Urothelium cell line (cell line): ENCODE measurements around the gene COL5A1.

Experiments
- DNase-seq: peaks from one replicate; pipeline ENCODE4 v3.0.0; 2011; ENCODE audit warnings: low spot score, mixed read lengths
- FAIRE-seq: peaks from 2 replicates; lab custom pipeline; 2011; peaks lifted over from hg19 to GRCh38; lab: Jason Lieb, UNC

The COL5A1 gene

DNA sequence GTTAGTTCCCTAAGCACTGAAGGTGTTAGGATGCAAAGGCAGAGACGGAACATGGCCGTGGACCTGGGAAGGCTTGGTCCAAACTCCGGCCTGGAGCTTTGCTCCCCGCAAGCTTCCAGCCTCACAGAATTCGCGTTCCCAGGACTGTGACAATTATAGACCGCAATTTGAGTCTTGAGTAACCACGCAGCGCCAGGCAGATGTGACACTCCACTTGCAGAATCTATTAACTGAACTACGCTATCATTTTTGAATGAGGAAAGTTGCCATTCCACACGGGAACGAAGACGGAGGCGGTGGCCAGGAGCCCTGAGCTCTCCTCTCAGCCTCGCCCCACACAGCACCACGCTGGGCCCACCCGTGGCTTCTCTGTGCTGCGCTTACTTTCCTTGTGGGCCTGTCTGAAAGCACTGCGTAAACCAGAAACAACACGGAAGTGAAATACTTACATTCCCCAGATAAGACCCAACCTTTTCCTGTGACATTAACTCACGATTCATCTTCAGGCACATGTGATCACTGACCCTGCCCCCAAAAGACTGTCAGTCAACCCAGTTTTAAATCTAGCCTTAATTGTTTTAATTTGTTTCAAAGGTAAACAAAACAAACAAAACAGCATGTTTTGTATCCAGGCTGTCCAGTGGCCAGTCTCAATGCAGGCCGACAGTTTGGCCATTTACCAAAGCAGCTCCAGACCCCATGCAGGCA, 16.1 kb upstream of the COL5A1 start:
- FAIRE-seq = peak; percentile 48
- no peak for DNase-seq

DNA sequence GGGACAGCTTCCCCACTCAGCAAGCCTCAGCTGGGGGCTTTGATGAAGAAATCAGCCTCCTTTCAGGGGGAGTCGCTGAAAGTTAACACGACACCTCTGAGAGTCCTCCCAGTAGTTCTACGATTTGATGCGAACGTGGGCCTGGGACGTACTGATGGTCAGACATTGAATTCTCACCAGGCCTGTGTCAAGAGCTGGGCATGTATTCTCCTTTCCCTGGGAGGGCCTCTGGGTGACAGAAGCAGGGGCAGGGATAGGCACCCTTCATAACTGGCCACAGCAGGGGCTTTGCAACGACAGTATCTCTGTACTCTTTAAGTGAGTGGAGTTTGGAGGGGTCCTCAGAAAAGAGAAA, 15.6 kb upstream of the COL5A1 start:
- DNase-seq (no peak), FAIRE-seq (no peak)

DNA sequence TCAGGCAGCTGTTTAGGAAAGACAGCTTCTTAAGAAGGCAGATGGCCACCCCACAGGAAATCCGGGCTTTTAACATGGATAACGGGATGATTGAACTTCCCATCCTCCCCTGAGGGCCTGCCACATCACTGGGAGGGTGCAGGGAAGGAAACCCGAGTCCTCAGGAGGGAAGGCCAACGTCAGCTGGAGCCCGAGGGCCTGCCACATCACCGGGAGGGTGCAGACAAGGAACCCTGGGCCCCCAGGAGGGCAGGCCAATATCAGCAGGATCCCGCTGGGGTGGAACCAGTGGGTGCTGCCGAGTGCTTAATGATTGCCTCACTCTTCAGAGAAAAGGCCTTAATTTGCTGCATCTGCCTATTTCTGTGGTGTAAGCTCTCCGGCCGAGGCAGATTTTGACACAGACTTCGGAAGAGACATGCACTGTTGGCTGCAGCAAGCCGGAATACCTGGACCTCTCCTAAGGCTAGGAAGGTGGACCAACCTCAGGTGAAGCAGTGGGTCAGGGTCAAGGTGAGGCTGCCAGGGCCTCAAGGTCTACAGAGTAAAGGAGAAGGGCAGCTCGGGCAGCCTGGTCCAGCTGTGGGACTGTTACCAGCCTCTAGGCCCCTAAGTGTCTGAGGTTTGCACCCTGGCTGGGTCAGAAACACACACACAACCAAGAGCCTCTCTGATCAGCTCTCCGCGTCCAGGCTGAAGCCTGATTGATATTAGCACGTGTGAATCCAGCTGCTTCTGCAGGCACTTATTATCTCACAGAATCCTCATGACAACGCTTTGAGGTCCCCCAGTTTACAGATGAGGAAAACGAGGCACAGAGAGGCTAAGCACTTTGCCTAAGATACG, 14.8 kb upstream of the COL5A1 start:
- DNase-seq (peak; percentile 38), FAIRE-seq (no peak)

DNA sequence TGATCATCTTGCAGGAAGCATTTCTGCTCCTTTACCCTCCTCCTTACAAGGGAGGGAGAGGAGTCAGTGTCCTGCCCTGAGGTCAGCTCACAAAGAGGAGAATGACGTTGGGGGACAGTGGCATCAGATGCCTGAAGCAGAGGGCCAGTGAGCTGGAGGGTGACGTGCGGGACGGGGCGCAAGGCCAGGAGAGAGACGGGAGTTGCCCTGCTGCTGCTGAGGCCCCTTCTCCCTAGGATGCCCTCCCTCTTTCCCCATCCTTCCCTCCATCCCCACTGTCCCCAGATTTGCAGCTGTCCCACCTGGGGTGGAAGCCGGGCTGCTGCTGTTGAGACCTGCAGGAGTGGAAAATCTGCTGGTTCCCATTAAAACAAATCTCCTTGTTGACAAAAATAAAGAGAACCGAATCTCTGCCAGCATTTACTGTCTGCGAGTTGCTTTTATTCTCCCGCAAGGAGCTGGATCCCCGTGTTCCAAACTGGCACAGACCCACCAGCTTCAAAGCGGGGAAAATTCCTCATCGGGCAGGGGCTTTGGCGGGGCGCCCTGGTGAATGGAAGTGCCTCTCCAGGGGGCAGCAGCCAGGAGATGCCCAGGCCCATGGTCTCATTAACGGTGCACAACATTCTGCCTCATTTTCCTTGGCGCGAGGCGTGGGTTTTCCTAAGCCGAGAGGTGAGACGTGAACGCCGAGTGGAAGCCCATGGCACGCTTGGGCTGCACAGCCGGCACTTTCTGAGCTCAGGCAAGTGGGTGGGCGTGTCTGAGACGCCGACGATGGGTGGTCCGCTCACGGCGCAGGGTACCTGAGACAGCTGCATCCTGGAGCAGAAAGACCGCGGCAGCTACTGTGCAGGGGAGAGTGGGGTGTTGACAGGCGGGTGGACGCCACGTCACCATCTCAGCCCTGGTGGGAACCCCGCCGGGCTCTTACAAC, 13.9 kb upstream of the COL5A1 start:
- FAIRE-seq (no peak), DNase-seq (no peak)

DNA sequence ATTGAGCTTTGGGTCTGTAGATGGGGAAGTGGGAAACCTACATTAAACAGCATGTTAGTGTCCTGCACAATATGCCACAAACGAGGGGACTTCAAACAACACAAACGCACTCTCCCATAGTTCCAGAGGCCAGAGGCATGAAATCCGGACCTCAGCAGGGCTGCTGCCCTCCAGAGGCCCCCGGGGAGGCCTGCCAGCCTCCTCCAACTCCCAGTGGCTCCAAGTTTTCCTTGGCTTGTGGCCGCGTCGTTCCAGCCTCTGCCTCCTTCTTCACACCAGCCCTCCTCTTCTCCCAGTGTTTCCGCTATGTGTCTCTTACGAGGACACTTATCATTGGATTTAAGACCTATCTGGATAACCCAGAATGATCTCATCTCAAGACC, 13.3 kb upstream of the COL5A1 start:
- no peak for FAIRE-seq

DNA sequence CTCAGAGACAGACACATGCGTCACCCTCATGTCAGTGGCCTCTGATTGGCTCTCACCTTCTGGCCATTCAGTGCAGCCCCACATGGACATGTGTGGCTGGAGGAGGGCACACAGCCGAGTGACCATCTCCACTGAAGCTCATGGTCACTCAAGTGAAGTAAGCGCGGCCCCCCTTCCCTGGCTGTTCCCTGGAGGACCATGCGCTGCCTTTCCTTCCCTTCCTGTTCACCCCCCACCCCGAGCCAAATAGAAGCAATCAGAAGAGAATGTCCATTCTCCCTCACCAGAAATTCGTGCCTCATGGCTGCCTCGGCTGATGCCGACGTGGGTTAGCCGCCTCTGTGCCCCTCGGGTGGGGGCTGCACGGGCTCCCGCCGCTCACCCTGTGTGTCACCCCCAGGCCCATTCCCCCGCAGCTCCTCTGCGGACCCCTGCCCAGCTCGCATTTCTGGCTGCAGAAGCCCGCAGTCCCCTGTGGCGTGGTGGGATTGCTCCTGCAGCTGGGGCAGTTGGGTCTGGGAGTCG, 12.5 kb upstream of the COL5A1 start:
- DNase-seq (no peak), FAIRE-seq (no peak)

More for the DNA sequence above, 13.3 kb upstream of the COL5A1 start:
- no peak for DNase-seq

DNA sequence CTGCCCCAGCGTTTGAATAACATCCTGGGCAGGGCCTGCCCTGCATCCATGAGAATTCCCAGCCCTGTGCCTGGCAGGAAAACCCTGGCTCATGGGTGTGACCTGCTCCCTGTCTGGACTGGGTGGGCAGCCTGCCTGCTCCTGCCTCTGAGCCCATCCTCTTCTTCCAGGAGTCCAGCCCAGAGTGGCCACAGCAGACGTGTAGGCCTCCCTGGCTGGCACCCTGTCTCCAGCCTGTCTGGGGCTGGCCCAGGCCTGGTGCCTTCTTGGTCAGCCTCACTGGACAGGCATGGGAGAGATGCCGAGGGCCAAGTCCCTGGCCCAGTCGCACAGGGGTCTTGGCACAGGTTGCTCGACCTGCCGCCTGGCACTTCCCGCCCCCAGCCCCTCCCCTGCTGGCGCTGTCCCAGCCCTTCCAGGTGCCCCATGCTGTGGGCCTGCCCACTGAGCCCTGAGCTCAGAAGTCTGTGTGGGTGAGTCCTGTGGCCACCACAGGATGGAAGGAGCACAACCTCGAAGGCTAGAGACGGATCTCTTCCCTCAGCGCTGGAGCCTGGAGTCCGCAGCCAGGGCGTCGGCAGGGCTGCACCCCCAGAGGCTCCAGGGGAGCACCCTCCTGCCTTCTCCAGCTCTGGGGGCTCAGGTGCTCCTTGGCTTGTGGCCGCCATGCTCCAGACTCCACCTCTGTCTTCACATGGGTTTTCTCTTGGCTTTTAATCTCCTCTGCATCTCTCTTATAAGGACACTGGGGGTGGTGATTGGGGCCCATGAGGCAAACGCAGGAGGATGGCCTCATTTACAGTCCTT, 11.8 kb upstream of the COL5A1 start:
- DNase-seq = no peak
- FAIRE-seq = no peak

DNA sequence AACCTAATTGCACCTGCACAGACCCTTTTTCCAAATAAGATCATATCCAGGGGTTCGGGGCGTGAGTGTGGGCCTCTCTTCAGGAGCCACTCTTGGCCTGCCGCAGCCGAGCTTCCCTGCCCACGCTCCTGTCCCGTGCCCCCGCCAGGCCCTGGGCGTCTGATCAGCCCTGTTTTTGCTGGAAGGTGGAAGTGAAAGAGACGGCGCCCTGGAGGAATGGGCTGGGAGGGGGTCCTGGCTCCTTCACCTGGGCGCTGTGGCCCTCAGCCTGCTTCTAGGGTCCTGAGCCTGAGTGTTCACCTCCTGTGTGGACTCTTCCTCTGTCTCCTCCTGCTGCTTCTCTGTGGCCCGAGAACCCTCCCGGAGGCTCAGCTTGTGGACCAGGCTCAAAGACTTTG, 11.2 kb upstream of the COL5A1 start:
- DNase-seq = no peak
- FAIRE-seq = no peak

DNA sequence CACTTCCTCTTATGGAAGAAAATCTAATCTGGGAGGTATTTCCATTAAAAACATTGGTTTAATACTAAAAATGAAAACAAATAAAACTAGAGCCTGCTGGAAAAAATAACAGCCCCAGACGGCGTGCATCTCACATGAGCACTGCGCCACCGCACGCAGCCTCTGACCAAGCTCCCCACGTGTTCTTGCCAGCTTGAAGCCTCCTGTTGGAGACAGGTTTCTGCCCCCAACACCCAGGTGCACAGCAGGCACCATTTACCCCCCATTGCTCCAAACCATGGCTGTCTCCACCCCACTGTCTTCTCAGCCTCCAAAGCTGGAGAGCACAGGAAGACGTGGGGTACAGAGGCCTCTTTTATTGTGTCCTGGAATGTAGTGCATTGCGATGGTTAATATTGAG, 10.7 kb upstream of the COL5A1 start:
- no peak for FAIRE-seq

DNA sequence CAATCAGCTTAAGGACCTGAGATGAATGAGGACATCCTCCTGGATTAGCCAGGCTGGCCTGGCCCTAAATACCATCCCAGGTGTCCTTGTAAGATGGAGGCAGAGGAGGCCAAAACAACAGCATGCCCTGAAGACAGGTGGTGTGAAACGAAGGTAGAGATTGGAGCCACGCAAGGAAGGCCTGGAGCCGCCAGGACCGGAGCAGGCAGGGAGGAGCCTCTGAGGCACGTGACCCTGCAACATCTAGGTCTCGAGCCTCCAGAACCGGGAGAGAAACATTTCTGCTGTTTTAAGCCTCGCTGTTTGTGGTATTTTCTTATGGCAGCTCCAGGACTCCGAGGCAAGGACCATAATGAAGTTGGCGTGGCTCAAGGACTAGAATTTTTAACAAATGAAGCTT, 9.7 kb upstream of the COL5A1 start:
- FAIRE-seq = no peak
- no peak for DNase-seq

More for the DNA sequence above, 10.7 kb upstream of the COL5A1 start:
- DNase-seq = no peak

DNA sequence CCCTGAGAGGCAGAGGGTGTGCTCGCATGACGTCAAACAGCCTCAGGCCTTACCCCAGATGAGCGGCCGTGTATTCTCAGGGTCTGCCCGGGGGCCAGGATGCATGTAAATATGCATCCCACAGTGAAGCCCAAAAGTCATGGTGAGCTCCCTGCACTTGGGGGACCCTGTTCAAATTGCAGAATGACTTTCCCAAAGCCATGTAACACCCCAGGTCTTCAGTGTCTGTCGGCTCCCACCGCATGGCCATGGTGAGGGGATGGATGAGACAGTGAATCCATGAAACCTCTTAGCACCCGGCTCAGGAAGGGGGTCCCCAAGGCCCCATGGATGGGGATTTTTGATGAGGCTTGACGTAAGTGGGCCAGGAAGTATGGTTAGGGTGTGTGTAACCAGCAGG, 9.3 kb upstream of the COL5A1 start:
- FAIRE-seq = no peak
- DNase-seq = no peak

DNA sequence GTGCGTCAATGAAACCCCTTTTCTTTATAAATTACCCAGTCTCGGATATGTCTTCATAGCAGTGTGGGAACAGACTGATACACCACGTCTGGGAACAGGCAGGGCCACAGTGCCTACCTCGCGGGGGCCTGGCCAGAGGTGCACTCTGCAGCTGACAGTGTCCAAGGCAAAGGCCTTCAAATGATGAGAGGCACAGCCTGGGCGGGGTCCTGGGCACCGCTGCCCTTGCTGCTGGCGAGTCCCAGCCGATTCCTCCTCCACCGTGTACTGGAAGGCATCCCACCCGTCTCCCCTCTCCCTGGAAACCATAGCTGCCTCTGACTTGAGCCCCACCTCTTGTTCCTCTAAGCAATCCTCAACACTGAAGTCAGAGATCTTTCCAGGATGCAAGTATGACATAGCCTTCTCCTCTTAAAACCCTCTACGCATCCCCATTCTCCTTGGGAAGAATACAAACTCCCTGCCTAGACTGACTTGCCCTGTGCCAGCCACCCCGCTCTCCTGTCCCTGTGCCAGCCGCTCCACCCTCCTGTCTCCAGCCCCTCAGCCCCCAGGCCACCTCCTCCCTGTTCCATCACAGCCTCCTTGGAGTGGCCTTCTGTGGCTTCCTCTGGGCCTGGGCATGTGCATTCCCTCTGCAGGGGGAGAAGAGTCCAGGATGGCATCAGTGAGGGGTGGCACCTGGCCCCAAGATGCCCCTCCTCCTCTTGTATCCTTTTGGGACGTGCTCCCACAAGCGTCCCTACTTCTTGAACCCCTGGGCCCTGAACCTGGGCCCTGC, 8.1 kb upstream of the COL5A1 start:
- FAIRE-seq (peak; percentile 62), DNase-seq (no peak)

DNA sequence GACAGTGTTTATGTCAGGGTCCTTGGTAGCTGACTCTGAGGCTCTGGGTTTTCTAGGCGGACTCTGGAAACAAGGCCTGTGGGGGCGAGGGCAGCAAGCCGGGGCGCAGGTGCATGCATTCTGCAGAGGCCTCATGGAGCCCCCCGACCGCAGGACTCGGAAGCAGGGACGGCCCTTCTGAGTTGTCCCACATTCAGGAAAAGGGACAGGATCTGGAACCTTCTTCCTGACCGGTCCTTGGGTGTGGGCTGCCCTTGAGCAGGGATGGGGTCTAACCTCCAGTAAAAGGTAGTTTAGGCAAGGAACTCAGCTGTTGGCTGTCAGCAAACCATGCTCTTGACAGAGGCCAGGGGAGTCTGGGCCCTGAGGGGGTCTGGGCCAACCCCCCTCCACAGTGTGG, 7.4 kb upstream of the COL5A1 start:
- FAIRE-seq (no peak), DNase-seq (no peak)

DNA sequence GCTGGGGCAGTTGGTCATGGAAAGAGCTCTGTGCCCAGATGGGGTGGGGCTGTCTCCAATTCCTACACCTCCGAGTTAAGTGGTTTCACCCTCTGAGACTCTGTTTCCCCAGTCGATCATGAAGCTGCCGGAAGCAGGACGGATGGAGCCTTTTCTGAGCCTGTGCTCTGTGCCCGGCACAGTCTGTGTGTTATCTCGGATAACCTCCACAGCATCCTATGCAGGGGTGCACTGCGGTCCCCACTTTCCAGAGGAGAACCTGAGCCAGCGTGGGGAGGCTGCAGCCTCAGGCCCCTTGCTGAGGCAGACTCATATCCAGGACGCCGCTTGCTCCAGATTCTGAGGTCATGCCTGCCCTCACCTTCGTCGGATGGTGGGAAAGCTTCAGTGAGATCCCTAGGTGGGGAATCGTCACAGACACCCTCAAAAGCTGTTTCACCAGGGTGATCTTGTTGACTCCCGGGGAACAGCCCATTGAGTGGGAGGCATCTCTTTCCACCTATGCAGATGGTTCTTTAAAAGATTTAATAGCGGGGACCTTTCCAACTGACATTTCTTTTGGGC, 6.9 kb upstream of the COL5A1 start:
- no peak for DNase-seq
- FAIRE-seq = no peak

DNA sequence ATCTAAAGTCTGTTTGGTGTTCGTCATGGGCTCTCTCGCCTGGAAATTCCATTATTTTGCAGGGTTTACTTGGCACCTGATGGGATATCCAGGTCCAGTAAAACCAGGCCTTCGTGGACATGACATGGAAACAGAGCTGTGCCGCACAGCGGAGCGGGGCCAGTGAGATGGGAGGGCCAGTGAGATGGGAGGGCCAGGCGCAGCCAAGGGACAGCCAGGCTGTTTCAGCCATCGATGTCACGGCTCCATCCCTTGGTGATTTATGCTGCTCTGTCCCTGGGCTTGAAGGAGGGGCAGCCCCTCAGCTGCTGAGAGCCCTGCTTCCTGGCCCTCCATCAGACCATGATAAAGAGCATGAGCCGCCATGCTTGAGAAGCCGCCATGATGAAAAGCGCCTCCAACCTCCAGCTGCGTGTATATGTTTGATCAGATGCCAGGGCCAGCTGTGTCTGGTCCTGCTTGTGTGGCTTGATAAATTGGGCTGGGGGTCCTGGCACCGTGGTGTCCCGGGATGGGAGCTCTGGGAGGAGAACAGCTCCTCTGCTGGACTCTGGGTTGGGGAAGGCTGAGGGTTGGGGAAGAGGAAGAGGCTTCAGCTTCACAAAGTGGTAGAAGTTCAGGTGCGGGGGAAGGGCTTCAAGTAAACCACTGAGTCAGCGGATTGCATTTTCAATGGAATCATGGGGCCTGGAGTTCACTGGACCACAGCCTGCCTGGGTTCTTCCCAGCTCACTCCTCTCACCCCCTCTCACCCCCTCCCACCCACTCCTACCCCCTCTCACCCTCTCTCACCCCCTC, 6.1 kb upstream of the COL5A1 start:
- no peak for FAIRE-seq
- DNase-seq = no peak

DNA sequence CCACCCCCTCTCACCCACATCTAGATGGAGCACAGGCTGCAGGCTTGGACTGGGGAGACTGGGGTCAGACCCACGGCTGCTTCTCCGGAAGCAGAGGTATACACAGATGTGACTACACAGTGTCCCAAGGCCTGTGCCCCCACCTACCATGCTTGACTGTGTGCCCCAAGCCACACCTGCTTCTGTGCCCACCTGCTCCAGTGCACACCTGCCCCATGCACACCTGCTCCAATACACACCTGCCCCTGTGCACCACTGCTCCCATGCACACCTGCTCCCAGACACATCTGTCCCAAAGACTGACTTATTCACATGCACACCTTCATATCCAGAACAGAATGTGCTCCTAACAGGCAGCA, 5.5 kb upstream of the COL5A1 start:
- FAIRE-seq = no peak
- no peak for DNase-seq

DNA sequence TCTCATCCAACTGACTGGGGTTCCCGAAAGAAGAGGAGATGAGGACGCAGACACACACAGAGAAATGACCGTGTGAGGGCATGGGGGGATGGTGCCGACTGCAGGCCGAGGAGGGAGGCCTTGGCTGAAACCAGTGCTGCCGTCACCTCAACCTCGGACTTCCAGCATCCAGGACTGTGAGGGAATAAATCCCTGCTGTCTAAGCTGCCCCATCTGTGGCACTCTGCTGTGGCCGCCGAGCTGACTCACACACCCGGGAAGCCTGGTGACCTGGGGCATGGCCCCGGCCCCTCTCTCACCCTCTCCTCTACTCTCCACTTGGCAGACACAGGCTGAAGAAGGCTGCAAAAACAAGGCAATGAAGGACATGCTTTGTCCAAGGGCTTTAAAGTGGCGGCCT, 4.4 kb upstream of the COL5A1 start:
- FAIRE-seq (peak; percentile 74), DNase-seq (no peak)

DNA sequence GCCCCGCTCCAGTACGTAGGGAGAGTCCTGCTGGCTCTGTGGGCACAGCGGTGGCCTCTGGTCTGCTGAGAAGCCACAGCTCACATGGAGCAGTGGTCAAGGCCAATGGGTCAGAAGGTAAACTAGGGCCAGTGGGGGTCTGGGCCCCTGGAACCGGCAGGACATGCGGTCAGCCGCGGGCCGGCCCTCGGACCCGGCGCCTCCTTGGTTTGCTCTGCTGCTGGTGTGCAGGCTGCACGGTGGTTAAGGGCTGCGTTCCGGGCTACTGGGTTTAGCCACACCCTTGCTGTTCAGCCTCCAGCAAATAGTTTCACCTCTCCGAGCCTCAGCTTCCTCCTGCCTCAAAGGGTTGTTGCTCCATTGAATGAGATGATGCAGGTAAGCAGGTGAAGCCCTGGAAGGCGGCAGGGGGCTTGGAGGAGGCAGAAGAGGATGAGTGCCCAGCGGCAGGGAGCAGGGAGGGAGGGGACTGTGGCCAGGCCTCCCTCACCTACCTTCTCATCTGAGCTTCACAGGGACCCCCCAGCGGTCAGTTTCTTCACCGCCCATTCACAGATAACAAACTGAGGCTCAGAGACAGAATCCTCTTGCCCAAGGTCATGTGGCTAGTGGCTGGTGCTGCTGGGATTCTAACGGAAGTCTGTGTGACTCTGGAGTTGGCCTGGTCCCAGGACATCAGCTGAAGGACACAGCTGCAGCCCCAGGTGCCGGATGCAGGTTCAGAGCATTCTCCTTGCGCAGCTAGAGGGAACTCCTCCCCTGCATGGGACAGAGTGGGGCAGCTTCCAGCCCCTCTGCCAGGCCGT, 3.7 kb upstream of the COL5A1 start:
- FAIRE-seq (no peak), DNase-seq (no peak)
